Activated naive CD4-positive, alpha-beta T cell treated with anti-CD3 and anti-CD28 coated beads, Interleukin-2, amount 50 U/mL, for 72 hours (primary cell): ENCODE measurements around the gene DNAJA3. TPM values are rescaled to one million over a fixed set of nuclear protein-coding genes. Genes with fewer than 3 reads are reported as not detected.
A peak's percentile ranks its signal among the peaks of the same experiment; 100 is the strongest.

Experiments used
- ATAC-seq, 2 donors: fragments of 150-1000 bp; cut with Tn5 transposase; 2 replicates each; pipeline ENCODE4 v1.10.0; 2021; ENCODE audit warnings: mild to moderate bottlenecking in 2 of 2, moderate library complexity in 2 of 2
- DNase-seq, 2 donors: peaks; one replicate each; pipeline ENCODE4 v3.0.0; 2021 to 2022; ENCODE audit warnings: low spot score in 2 of 2
- H3K27ac Mint-ChIP-seq, 2 donors: one replicate each; pipeline ENCODE4 v1.8.0; 2022; ENCODE audit warnings: mild to moderate bottlenecking in 2 of 2, mixed read lengths in 2 of 2
- H3K36me3 Mint-ChIP-seq, 2 donors: one replicate each; pipeline ENCODE4 v1.8.0; 2022; ENCODE audit warnings: mixed read lengths in 2 of 2
- H3K9me3 Mint-ChIP-seq, 2 donors: one replicate each; pipeline ENCODE4 v1.8.0; 2022; ENCODE audit warnings: mixed read lengths in 2 of 2
- total RNA-seq, 2 donors: library from RNA; stranded (reverse); gene quantifications; one replicate each; pipeline ENCODE4 v1.2.3, GENCODE V29; 2022

Gene DNAJA3
- total RNA-seq, 2 donors from 2014 or later = 66.2 to 79.2 TPM

- H3K36me3 Mint-ChIP-seq = peaks cover 0 to 6% of the 10 kb centered on the region in 2 donors
- H3K27ac Mint-ChIP-seq = peak overlapping the region; percentile 89 to 96
- no peaks in the 10 kb centered on the region for H3K9me3 Mint-ChIP-seq
- ATAC-seq (peak; percentile 73 to 79), DNase-seq (peak; percentile 71 to 80)
Measured at GRCh38 chr16:4414187-4414917, 11.3 kb upstream of the DNAJA3 start.

DNA sequence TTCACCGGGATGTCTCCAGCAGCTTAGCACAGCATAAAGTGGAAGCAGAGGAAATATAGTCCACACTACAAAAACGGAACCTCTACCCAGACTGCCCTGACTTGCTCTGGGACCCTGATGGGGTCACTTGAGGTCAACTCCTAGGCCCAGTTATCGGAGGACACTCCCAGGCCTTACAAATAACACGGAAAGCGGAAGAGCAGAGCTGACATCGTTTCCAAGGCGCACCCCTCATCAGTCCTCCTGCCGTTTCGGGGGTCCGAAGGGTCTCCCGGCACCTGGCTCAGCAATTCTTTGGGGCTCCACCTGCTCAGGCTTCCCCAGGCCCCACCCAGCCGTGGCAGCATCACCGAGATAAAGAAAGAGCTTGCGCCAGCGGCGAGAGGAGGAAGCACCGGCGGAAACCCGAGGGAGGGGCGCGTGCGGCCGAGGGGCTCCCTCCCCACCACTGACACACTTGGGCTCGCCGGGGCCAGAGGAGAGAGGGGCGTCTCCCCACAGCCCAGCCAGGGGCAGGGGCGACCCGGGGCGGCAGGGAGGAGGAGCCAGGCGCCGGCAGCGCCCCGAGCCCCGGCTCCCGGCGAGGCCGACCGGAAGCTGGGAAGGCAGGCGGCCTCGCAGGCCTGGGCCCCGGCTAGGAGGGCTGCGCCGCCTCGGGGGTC, 10.0 kb upstream of the DNAJA3 start:
- DNase-seq (peak; percentile 63 to 72), ATAC-seq (peak; percentile 9 to 14)
- Mint-ChIP-seq H3K36me3 (peaks cover 0 to 6% of the 10 kb centered on the region in 2 donors), H3K27ac (peak overlapping the region; percentile 89 to 96), H3K9me3 (no peaks in the 10 kb centered on the region)

DNA sequence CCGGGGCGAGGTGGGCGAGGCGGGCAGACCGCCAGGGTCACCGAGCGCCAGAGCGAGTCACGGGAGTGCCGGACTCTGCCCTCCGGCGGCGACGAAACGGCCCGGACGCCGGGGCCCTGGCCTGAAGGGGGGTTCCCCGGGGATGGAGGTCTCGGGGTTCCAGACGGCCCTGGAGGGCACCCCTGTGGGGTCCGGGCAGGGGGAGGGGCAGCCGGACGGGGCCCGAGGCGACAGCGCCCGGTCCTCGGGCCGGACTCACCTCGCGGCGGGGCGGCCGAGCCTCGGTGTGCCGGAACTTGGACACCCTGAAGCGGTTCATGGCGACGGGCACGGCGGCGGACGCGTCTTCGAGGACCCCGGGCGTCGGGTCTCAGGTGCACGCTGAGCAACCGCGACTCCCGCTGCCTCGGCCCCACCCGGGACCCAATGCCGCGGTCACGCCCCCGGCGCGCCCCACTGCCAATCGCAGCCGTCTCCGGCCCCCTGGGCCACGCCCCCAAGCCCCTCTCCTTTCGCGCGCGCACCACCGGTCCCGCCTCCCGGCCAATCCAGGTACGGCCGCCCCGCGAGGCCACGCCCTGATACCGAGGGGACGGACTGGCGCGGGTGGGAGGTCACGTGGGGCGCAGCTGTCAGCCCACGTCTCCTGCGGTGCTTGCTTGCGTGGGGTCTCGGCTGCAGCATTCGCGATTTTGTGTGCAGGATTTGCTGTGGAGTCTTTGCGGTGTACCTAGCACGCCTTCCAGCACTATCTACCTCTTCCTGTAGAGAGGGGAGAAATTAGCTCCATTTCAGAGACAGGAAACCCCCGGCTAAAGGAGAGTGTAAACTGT, 9.3 kb upstream of the DNAJA3 start, which contains the start of gene CORO7:
Gene CORO7, minus strand, starts transcription at position 397 of the 833 bp plus-strand sequence. Its CDS starts 78 bp downstream, at position 319.
- peak within 1 kb of the TSS; percentile 89 to 96 for H3K27ac Mint-ChIP-seq
- H3K9me3 Mint-ChIP-seq = no peaks in the 10 kb centered on the region
- DNase-seq = peak; percentile 95 to 99
- peak; percentile 74 to 86 for ATAC-seq
- H3K36me3 Mint-ChIP-seq = peaks cover 0 to 6% of the 10 kb centered on the region in 2 donors

GRCh38 chr16:4419402-4419959, 6.2 kb upstream of the DNAJA3 start:
- Mint-ChIP-seq H3K27ac (no peak overlapping the region), H3K36me3 (peaks cover 0 to 6% of the 10 kb centered on the region in 2 donors), H3K9me3 (no peaks in the 10 kb centered on the region)
- no peak for ATAC-seq
- DNase-seq = no peak

- no peak overlapping the region for H3K27ac Mint-ChIP-seq
- H3K9me3 Mint-ChIP-seq = no peaks in the 10 kb centered on the region
- no peak for ATAC-seq
- no peak for DNase-seq
- peaks cover 0 to 1% of the 10 kb centered on the region in 2 donors for H3K36me3 Mint-ChIP-seq
Measured at GRCh38 chr16:4420505-4421105, 5.1 kb upstream of the DNAJA3 start.

DNA sequence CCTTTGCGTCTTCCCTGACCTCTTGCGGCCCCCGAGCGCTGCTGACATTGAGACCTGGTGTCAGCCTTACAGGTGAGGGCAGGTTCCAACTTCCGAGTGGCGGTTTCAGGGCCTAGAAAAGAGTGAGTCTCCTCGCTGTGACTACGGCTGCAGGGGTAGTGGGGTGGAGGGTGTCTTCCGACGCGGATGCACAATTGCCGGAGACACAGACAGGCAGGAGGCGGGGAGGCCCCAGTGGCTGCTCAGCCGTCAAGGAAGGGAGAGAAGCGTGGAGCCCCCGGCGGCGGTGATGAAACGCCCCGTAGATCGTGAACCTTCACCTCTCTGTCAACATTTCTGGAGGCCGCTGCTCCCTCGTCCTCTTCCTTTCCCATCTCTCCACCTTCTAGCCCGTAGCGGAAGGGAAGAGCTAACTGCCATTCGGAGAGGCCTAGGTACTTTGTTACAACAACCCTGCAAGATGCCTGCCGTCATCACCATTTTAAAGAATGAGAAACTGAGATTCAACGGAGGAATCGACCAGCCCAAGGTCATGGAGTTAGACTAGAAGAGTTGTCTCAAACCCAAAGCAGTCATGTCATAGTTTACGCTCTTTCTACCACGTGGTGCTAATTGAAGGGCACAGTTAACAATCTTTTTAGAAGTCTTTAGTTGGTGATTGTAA, 485 bp downstream of the DNAJA3 start:
- peak; percentile 35 to 44 for ATAC-seq
- peak overlapping the region; percentile 99 for H3K27ac Mint-ChIP-seq
- H3K36me3 Mint-ChIP-seq = peaks cover 17 to 23% of the 10 kb centered on the region in 2 donors
- H3K9me3 Mint-ChIP-seq = no peaks in the 10 kb centered on the region
- no peak for DNase-seq

DNA sequence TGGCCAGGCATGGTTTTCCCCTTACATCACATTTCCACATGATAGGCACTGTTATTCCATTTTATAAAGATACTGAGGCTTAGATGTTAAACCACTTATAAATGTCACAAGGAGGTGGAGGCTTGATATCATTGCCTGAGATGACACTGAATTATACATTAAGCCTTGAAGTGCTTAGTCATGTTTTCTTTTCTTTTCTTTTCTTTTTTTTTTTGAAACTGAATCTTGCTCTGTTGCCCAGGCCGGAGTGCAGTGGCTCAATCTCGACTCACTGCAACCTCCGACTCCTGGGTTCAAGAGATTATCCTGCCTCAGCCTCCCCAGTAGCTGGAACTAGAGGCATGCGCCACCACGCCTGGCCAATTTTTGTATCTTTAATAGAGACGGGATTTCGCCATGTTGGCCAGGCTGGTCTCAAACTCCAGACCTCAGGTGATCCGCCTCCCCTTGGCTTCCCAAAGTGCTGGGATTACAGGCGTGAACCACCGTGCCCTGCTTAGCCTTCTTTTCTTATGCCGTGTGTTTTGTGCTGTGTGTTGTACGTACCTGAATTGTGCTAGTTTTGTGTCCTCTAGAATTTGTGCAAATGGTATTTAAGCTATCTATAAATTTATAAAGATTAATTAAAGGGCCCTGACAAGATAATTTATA, 1.2 kb downstream of the DNAJA3 start:
- Mint-ChIP-seq H3K36me3 (peaks cover 17 to 23% of the 10 kb centered on the region in 2 donors), H3K27ac (peak overlapping the region; percentile 99), H3K9me3 (no peaks in the 10 kb centered on the region)
- no peak for DNase-seq
- no peak for ATAC-seq

DNA sequence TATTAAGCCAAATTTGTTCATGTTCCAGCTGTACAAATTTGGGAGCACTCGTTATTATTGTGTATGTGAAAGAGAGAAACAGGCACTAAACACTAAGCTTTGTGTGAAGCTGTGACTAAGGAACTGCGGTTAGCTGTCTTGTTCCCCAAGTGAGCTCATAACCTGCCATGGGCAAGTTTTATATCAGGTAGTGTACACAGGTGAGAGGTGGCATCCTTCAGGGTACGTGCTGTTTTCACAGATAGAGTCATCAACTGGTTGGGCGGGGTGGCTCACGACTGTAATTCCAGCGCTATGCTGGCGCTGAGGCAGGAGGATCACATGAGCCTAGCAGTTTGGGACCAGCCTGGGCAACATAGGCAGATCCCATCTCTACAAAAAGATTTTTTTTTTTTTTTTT, 2.8 kb downstream of the DNAJA3 start:
- Mint-ChIP-seq H3K36me3 (peaks cover 17 to 23% of the 10 kb centered on the region in 2 donors), H3K9me3 (no peaks in the 10 kb centered on the region), H3K27ac (no peak overlapping the region)
- DNase-seq (no peak), ATAC-seq (no peak)

DNA sequence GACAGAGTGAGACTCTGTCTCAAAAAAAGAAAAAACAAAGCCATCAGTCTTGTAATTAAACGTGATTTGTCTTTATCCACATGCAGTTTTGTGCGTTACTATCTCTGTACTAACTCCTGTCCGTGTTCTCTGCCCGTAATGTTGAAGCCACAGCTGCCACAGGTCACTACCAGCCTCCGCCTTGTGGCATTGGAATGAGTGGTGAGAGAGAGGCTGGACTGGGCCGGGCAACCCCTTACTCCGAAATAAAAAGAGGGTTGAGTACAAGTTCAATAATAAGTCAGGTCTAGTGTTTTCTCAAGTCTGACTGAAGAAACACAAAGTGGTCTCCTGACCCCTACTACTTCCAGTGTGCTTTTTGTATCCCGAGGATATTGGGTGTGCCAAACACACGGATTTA, 5.4 kb downstream of the DNAJA3 start:
- H3K9me3 Mint-ChIP-seq = no peaks in the 10 kb centered on the region
- H3K27ac Mint-ChIP-seq = no peak overlapping the region
- DNase-seq = no peak
- H3K36me3 Mint-ChIP-seq = peaks cover 21 to 22% of the 10 kb centered on the region in 2 donors
- no peak for ATAC-seq

GRCh38 chr16:4433228-4433627, 7.6 kb downstream of the DNAJA3 start:
- ATAC-seq (no peak), DNase-seq (no peak)
- peak overlapping the region in 1 of 2 donors; percentile 23 for H3K27ac Mint-ChIP-seq
- H3K36me3 Mint-ChIP-seq = peaks cover 15% of the 10 kb centered on the region in 2 donors
- H3K9me3 Mint-ChIP-seq = no peaks in the 10 kb centered on the region

DNA sequence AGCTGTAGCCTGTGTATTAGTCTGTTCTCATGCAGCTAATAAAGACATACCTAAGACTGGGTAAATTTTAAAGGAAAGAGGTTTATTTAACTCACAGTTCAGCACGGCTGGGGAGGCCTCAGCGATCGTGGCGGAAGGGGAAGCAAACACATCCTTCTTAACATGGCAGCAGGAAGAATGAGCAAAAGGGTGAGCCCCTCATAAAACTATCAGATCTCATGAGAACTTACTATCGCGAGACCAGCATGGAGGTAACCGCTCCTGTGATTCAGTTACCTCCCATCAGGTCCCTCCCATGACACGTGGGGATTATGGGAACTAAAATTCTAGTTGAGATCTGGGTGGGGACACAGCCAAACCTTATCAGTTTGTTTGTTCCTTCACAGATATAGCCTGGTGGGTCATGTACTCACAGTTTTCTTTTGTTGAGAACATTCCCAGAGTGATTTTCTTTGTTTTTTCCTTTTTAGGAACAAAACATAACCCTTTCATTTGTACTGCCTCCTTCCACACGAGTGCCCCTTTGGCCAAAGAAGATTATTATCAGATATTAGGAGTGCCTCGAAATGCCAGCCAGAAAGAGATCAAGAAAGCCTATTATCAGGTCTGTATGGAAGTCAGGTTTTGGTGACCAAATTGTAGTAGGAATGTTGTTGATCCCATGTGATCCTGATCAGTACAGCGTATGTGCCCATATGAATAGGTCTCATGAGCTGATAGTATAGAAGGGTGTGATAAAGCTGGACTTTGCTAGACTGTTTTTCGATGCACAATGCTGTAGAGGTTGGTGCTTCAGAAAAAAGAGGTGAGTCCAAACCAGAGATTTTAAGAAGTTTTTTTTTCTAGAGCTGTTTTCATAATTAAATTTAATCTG, 8.5 kb downstream of the DNAJA3 start:
- Mint-ChIP-seq H3K9me3 (no peaks in the 10 kb centered on the region), H3K27ac (peak overlapping the region; percentile 23 to 84), H3K36me3 (peaks cover 11 to 15% of the 10 kb centered on the region in 2 donors)
- no peak for DNase-seq
- ATAC-seq = no peak

DNA sequence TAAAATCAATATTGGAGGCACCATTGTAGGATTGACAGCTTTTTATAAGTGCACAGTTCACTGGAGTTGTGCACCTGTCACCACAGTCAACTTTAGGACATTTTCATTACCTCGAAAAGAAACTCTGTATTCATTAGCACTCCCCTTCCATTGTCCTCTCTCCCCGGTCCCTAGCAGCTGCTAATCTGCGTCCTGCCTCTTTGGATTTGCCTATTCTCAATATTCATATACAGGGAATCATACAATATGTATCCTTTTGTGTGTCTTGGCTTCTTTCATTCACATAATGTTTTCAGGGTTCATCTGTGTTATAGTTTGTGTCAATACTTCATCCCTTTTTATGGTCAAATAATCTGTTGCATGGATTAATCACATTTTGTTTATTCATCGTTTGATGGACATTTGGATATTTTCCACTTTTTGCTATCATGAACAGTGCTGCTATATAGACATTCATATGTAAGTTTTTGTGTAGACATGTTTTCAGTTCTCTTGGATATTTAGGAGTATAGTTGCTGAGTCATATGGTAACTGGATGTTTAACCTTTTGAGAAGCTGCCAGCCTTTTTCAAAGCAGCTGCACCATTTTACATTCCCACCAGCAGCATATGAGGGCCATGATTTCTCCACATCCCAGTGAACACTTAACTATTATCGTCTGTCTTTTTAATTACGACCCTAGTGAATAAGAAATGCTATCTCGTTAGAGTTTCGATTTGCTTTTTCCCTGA, 9.8 kb downstream of the DNAJA3 start:
- ATAC-seq = no peak
- DNase-seq = no peak
- Mint-ChIP-seq H3K36me3 (peaks cover 11 to 15% of the 10 kb centered on the region in 2 donors), H3K27ac (peak overlapping the region; percentile 61 to 81), H3K9me3 (no peaks in the 10 kb centered on the region)

DNA sequence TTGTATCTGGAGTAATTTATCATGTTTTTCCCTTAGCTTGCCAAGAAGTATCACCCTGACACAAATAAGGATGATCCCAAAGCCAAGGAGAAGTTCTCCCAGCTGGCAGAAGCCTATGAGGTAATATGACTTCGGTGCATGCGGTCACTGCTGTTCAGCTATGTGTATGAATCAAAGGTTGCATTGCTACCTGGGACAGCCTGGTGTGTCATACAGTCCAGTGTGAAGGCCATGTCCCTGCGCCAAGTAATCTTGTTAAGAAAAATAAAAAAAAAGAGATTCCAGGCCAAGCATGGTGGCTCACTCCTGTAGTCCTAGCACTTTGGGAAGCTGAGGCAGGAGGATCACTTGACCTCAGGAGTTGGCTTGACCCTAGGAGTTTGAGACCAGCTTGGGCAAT, 11.7 kb downstream of the DNAJA3 start:
- DNase-seq = no peak
- H3K27ac Mint-ChIP-seq = no peak overlapping the region
- ATAC-seq = no peak
- H3K36me3 Mint-ChIP-seq = peaks cover 11 to 15% of the 10 kb centered on the region in 2 donors
- no peaks in the 10 kb centered on the region for H3K9me3 Mint-ChIP-seq

GRCh38 chr16:4442371-4442770, 16.7 kb downstream of the DNAJA3 start:
- Mint-ChIP-seq H3K9me3 (no peaks in the 10 kb centered on the region), H3K36me3 (peaks cover 9 to 17% of the 10 kb centered on the region in 2 donors), H3K27ac (peak overlapping the region in 1 of 2 donors; percentile 50)
- ATAC-seq = no peak
- DNase-seq = no peak
